Measurements from ENCODE around the gene NOTCH1. TPM values are rescaled to one million over a fixed set of nuclear protein-coding genes. Genes with fewer than 3 reads are reported as not detected.

The NOTCH1 gene
- total and polyA plus RNA-seq, 8 donors: 1.4 to 338 (median 19.1) TPM

- Histone ChIP-seq H3K27ac (no peak overlapping the region), H3K36me3 (no peaks in the 10 kb centered on the region), H3K4me3 (no peak overlapping the region), H3K9me3 (no peaks in the 10 kb centered on the region), H3K4me1 (peaks cover 23 to 50% (median 41%) of the 10 kb centered on the region in 4 donors), H3K27me3 (no peaks in the 10 kb centered on the region)
- 66 to 88% (median 85%) methylated on average over 4 to 14 of the region's 14 CpGs for WGBS, 5 donors
- intact Hi-C loops (cut with DNase I; ENCODE audit: low total_unique reads): no loop called here
- no peak for DNase-seq
- TF ChIP-seq POLR2A (IDR thresholded peaks at IDR 0.05) (no peak), EP300 (IDR thresholded peaks at IDR 0.05) (no peak), POLR2AphosphoS5 (IDR thresholded peaks at IDR 0.05) (no peak)
- TF ChIP-seq, protein P1, sequence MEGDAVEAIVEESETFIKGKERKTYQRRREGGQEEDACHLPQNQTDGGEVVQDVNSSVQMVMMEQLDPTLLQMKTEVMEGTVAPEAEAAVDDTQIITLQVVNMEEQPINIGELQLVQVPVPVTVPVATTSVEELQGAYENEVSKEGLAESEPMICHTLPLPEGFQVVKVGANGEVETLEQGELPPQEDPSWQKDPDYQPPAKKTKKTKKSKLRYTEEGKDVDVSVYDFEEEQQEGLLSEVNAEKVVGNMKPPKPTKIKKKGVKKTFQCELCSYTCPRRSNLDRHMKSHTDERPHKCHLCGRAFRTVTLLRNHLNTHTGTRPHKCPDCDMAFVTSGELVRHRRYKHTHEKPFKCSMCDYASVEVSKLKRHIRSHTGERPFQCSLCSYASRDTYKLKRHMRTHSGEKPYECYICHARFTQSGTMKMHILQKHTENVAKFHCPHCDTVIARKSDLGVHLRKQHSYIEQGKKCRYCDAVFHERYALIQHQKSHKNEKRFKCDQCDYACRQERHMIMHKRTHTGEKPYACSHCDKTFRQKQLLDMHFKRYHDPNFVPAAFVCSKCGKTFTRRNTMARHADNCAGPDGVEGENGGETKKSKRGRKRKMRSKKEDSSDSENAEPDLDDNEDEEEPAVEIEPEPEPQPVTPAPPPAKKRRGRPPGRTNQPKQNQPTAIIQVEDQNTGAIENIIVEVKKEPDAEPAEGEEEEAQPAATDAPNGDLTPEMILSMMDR (IDR thresholded peaks at IDR 0.05): no peak
Observed at GRCh38 chr9:136571531-136571930, 25.7 kb upstream of the NOTCH1 start.

GRCh38 chr9:136570916-136571315 is 25.1 kb upstream of the NOTCH1 start:
- no peaks in the 10 kb centered on the region for H3K9me3 ChIP-seq
- intact Hi-C loops (cut with DNase I; ENCODE audit: low total_unique reads): no loop called here
- 86 to 94% (median 92%) methylated on average over 19 of the region's 19 CpGs for WGBS, 5 donors
- peaks cover 22 to 50% (median 43%) of the 10 kb centered on the region in 4 donors for H3K4me1 ChIP-seq
- no peak overlapping the region for H3K27ac ChIP-seq
- H3K27me3 ChIP-seq: no peaks in the 10 kb centered on the region
- no peaks in the 10 kb centered on the region for H3K36me3 ChIP-seq
- no peak for DNase-seq
- no peak overlapping the region for H3K4me3 ChIP-seq
- TF ChIP-seq POLR2A (IDR thresholded peaks at IDR 0.05): no peak
- TF ChIP-seq POLR2AphosphoS5 (IDR thresholded peaks at IDR 0.05): no peak

- Histone ChIP-seq H3K27me3 (no peaks in the 10 kb centered on the region), H3K36me3 (no peaks in the 10 kb centered on the region), H3K27ac (no peak overlapping the region), H3K4me3 (no peak overlapping the region), H3K9me3 (no peaks in the 10 kb centered on the region), H3K4me1 (peaks cover 28 to 53% (median 48%) of the 10 kb centered on the region in 4 donors)
- TF ChIP-seq POLR2A (IDR thresholded peaks at IDR 0.05) (no peak), POLR2AphosphoS5 (IDR thresholded peaks at IDR 0.05) (no peak), EP300 (IDR thresholded peaks at IDR 0.05) (no peak)
- TF ChIP-seq, protein P1 (IDR thresholded peaks at IDR 0.05): no peak
- DNase-seq: no peak
- WGBS, 5 donors: 84 to 93% (median 90%) methylated on average over 8 to 18 of the region's 18 CpGs
- intact Hi-C loops (cut with DNase I; ENCODE audit: low total_unique reads): no loop called here
Observed at GRCh38 chr9:136570191-136570845, 24.5 kb upstream of the NOTCH1 start.

- no peak for DNase-seq
- intact Hi-C loops (cut with DNase I; ENCODE audit: low total_unique reads): no loop called here
- Histone ChIP-seq H3K4me1 (peaks cover 34 to 60% (median 54%) of the 10 kb centered on the region in 4 donors), H3K36me3 (no peaks in the 10 kb centered on the region), H3K27me3 (no peaks in the 10 kb centered on the region), H3K4me3 (no peak overlapping the region), H3K27ac (no peak overlapping the region), H3K9me3 (no peaks in the 10 kb centered on the region)
- 91 to 97% (median 95%) methylated on average over 10 of the region's 10 CpGs for WGBS, 5 donors
- TF ChIP-seq, protein P1 (IDR thresholded peaks at IDR 0.05): no peak
- TF ChIP-seq POLR2AphosphoS5 (IDR thresholded peaks at IDR 0.05) (no peak), EP300 (IDR thresholded peaks at IDR 0.05) (no peak), POLR2A (IDR thresholded peaks at IDR 0.05) (peak in 1 of 4 donors; percentile 43)
Observed at GRCh38 chr9:136569526-136570148, 23.8 kb upstream of the NOTCH1 start.
